H9 (cell line): Measurements from ENCODE around the gene MAML1. TPM values are rescaled to one million over a fixed set of nuclear protein-coding genes. Genes with fewer than 3 reads are reported as not detected.

Experiments used
- DNase-seq: peaks from one replicate; pipeline ENCODE4 v3.0.0-alpha.2; 2017
- H2AFZ ChIP-seq: one replicate; pipeline ENCODE4 v1.6.1; 2013; ENCODE audit warnings: mild to moderate bottlenecking, low read length, control low read depth, moderate library complexity
- H2AK5ac ChIP-seq: 2 replicates; pipeline ENCODE4 v1.6.1; 2013; ENCODE audit warnings: low read length, control low read depth, mixed read lengths; ENCODE audit not compliant: insufficient read length
- H2BK120ac ChIP-seq: one replicate; pipeline ENCODE4 v1.6.1; 2013; ENCODE audit warnings: low read depth, mild to moderate bottlenecking, low read length, control low read depth, inconsistent platforms; ENCODE audit not compliant: poor library complexity, severe bottlenecking
- H2BK12ac ChIP-seq: 2 replicates; pipeline ENCODE4 v1.6.1; 2013; ENCODE audit warnings: low read length, control low read depth, mixed read lengths, low read depth; ENCODE audit not compliant: insufficient read length
- H2BK15ac ChIP-seq: 2 replicates; pipeline ENCODE4 v1.6.1; 2013; ENCODE audit warnings: low read depth, low read length, control low read depth
- H2BK20ac ChIP-seq: one replicate; pipeline ENCODE4 v1.6.1; 2013; ENCODE audit warnings: low read depth, mild to moderate bottlenecking, low read length, control low read depth, inconsistent platforms; ENCODE audit not compliant: poor library complexity, severe bottlenecking
- H2BK5ac ChIP-seq: 2 replicates; pipeline ENCODE4 v1.6.1; 2013; ENCODE audit warnings: low read length, control low read depth, mixed read lengths; ENCODE audit not compliant: insufficient read length
- H3K14ac ChIP-seq: 2 replicates; pipeline ENCODE4 v1.6.1; 2013; ENCODE audit warnings: low read length, control low read depth; ENCODE audit not compliant: insufficient read depth
- H3K18ac ChIP-seq: 2 replicates; pipeline ENCODE4 v1.6.1; 2013; ENCODE audit warnings: low read depth, mild to moderate bottlenecking, mixed read lengths, low read length, control low read depth; ENCODE audit not compliant: insufficient read length
- H3K23ac ChIP-seq: 2 replicates; pipeline ENCODE4 v1.6.1; 2013; ENCODE audit warnings: low read length, control low read depth, mixed read lengths, low read depth; ENCODE audit not compliant: insufficient read length
- H3K23me2 ChIP-seq: 2 replicates; pipeline ENCODE4 v1.6.1; 2013; ENCODE audit warnings: low read depth, mild to moderate bottlenecking, mixed read lengths, low read length, control low read depth; ENCODE audit not compliant: insufficient read length, poor library complexity, severe bottlenecking
- H3K27ac ChIP-seq: 2 replicates; pipeline ENCODE4 v1.5.1; 2013; ENCODE audit warnings: low read length, control low read depth, mixed read lengths, low read depth; ENCODE audit not compliant: insufficient read length
- H3K27me3 ChIP-seq: 2 replicates; pipeline ENCODE4 v1.6.1; 2013; ENCODE audit warnings: low read length, control low read depth, inconsistent platforms; ENCODE audit not compliant: insufficient read depth
- H3K4ac ChIP-seq: 2 replicates; pipeline ENCODE4 v1.6.1; 2013; ENCODE audit warnings: low read depth, mild to moderate bottlenecking, control low read depth, inconsistent platforms, low read length, moderate library complexity
- H3K4me1 ChIP-seq: 2 replicates; pipeline ENCODE4 v1.6.1; 2013; ENCODE audit warnings: low read length, control low read depth, inconsistent platforms; ENCODE audit not compliant: insufficient read depth
- H3K4me2 ChIP-seq: 2 replicates; pipeline ENCODE4 v1.6.1; 2013; ENCODE audit warnings: low read length, control low read depth, mixed read lengths; ENCODE audit not compliant: insufficient read length, insufficient read depth
- H3K56ac ChIP-seq: 2 replicates; pipeline ENCODE4 v1.6.1; 2013; ENCODE audit warnings: low read depth, mild to moderate bottlenecking, mixed read lengths, low read length, control low read depth; ENCODE audit not compliant: insufficient read length
- H3K79me1 ChIP-seq: 2 replicates; pipeline ENCODE4 v1.6.1; 2013; ENCODE audit warnings: low read depth, mild to moderate bottlenecking, moderate library complexity, low read length, control low read depth, inconsistent platforms; ENCODE audit not compliant: insufficient read depth, poor library complexity, severe bottlenecking
- H3K79me2 ChIP-seq: 2 replicates; pipeline ENCODE4 v1.6.1; 2013; ENCODE audit warnings: low read length, control low read depth, inconsistent platforms; ENCODE audit not compliant: insufficient read depth
- H3K9ac ChIP-seq: 2 replicates; pipeline ENCODE4 v1.6.1; 2013; ENCODE audit warnings: low read length, control low read depth, mixed read lengths; ENCODE audit not compliant: insufficient read length; ENCODE audit errors: extremely low read depth
- H3K9me3 ChIP-seq: one replicate; pipeline ENCODE4 v1.6.1; 2013; ENCODE audit warnings: low read depth, low read length, inconsistent platforms; ENCODE audit not compliant: control insufficient read depth
- H3T11ph ChIP-seq: one replicate; pipeline ENCODE4 v1.6.1; 2013; ENCODE audit warnings: mild to moderate bottlenecking, low read length, control low read depth, inconsistent platforms
- H4K20me1 ChIP-seq: one replicate; pipeline ENCODE4 v1.6.1; 2013; ENCODE audit not compliant: control insufficient read depth, insufficient read length, insufficient read depth
- H4K5ac ChIP-seq: 2 replicates; pipeline ENCODE4 v1.6.1; 2013; ENCODE audit warnings: low read depth, mild to moderate bottlenecking, mixed read lengths, low read length, control low read depth; ENCODE audit not compliant: insufficient read length
- H4K8ac ChIP-seq: replicated peaks from 2 replicates; pipeline ENCODE4 v1.6.1; 2013; ENCODE audit warnings: low read length, control low read depth, mixed read lengths, low read depth; ENCODE audit not compliant: insufficient read length
- H4K91ac ChIP-seq: 2 replicates; pipeline ENCODE4 v1.6.1; 2013; ENCODE audit warnings: low read depth, mild to moderate bottlenecking, moderate library complexity, mixed read lengths, low read length, control low read depth; ENCODE audit not compliant: insufficient read length
- H3K27ac Mint-ChIP-seq, 3 experiments: 2 replicates in 2 of 3; 3 replicates in 1 of 3; pipeline ENCODE4 v1.8.0; 2020 to 2021; ENCODE audit warnings: mixed read lengths in 3 of 3, mild to moderate bottlenecking in 1 of 3, moderate library complexity in 1 of 3
- H3K27me3 Mint-ChIP-seq: 2 replicates; pipeline ENCODE4 v1.8.0; 2021; ENCODE audit warnings: low read depth, mild to moderate bottlenecking, moderate library complexity, mixed read lengths
- H3K36me3 Mint-ChIP-seq, 3 experiments: 2 replicates in 2 of 3; 3 replicates in 1 of 3; pipeline ENCODE4 v1.8.0; 2020 to 2021; ENCODE audit warnings: low read depth in 3 of 3, mixed read lengths in 3 of 3; ENCODE audit not compliant: insufficient read depth in 1 of 3
- H3K4me1 Mint-ChIP-seq, 2 experiments: 2 replicates each; pipeline ENCODE4 v1.8.0; 2020; ENCODE audit warnings: mixed read lengths in 2 of 2
- H3K4me3 Mint-ChIP-seq, 2 experiments: 2 replicates in 1 of 2; 3 replicates in 1 of 2; pipeline ENCODE4 v1.8.0; 2020 to 2021; ENCODE audit warnings: mild to moderate bottlenecking in 2 of 2, mixed read lengths in 2 of 2, moderate library complexity in 1 of 2
- H3K9me3 Mint-ChIP-seq, 2 experiments: 2 replicates in 1 of 2; 3 replicates in 1 of 2; pipeline ENCODE4 v1.8.0; 2020; ENCODE audit warnings: mild to moderate bottlenecking in 2 of 2, mixed read lengths in 2 of 2, moderate library complexity in 1 of 2
- WGBS: extraction: QIAGEN DNeasy Blood & Tissue Kit; methylation state at CpG from one replicate; pipeline ENCODE4 v1.1.7; 2013; ENCODE audit warnings: missing lambda C conversion rate, low lambda C conversion rate, mixed read lengths; ENCODE audit not compliant: insufficient read length; ENCODE audit errors: extremely low coverage; 5-methylcytosine and 5-hydroxymethylcytosine counted together
- total RNA-seq: library from RNA; stranded (reverse); gene quantifications from 2 replicates; pipeline ENCODE4 v1.2.1, GENCODE V29; 2021
- TF ChIP-seq, protein P1 (sequence below): fragments of 200-600 bp; sonication (generic); conservative IDR thresholded peaks from 3 replicates; pipeline ENCODE4 v1.8.0; 2021; ENCODE audit warnings: antibody characterized with exemption, mild to moderate bottlenecking

MAML1 gene
- total RNA-seq, 1 experiment from 2014 or later: 50.8 TPM

- no peaks in the 10 kb centered on the region for H3K23me2 ChIP-seq
- no peak overlapping the region for H3K4ac ChIP-seq
- H4K8ac ChIP-seq: no peak overlapping the region
- H3K79me2 ChIP-seq: peaks cover 9% of the 10 kb centered on the region; the same call in 1 of the 2 replicates
- peak overlapping the region; percentile 19 to 87 (median 53); a peak in 5 of 7 replicates for H3K27ac Mint-ChIP-seq
- no peak overlapping the region for H2BK15ac ChIP-seq
- H2BK20ac ChIP-seq: no peak overlapping the region
- no peak overlapping the region for H3K14ac ChIP-seq
- H2AFZ ChIP-seq: no peak overlapping the region
- H3K9ac ChIP-seq: no peak overlapping the region
- H3K36me3 Mint-ChIP-seq: peaks cover 14 to 38% (median 35%) of the 10 kb centered on the region in 3 experiments
- no peak overlapping the region for H3K4me2 ChIP-seq
- H3T11ph ChIP-seq: no peak overlapping the region
- peaks cover 38 to 49% of the 10 kb centered on the region in 2 experiments for H3K4me1 Mint-ChIP-seq
- H2BK12ac ChIP-seq: no peak overlapping the region
- no peaks in the 10 kb centered on the region for H4K20me1 ChIP-seq
- no peak overlapping the region for H2BK120ac ChIP-seq
- no peaks in the 10 kb centered on the region for H3K4me1 ChIP-seq
- H3K79me1 ChIP-seq: peaks cover 11% of the 10 kb centered on the region
- no CpG with 5 or more reads among the region's 10 CpGs for WGBS
- no peak overlapping the region for H3K18ac ChIP-seq
- TF ChIP-seq, protein P1, sequence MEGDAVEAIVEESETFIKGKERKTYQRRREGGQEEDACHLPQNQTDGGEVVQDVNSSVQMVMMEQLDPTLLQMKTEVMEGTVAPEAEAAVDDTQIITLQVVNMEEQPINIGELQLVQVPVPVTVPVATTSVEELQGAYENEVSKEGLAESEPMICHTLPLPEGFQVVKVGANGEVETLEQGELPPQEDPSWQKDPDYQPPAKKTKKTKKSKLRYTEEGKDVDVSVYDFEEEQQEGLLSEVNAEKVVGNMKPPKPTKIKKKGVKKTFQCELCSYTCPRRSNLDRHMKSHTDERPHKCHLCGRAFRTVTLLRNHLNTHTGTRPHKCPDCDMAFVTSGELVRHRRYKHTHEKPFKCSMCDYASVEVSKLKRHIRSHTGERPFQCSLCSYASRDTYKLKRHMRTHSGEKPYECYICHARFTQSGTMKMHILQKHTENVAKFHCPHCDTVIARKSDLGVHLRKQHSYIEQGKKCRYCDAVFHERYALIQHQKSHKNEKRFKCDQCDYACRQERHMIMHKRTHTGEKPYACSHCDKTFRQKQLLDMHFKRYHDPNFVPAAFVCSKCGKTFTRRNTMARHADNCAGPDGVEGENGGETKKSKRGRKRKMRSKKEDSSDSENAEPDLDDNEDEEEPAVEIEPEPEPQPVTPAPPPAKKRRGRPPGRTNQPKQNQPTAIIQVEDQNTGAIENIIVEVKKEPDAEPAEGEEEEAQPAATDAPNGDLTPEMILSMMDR: peak; percentile 90
- no peak overlapping the region for H3K27ac ChIP-seq
- H3K4me3 Mint-ChIP-seq: no peak overlapping the region; a peak in 1 of 5 replicates
- H2AK5ac ChIP-seq: no peak overlapping the region
- no peak overlapping the region for H3K56ac ChIP-seq
- no peak overlapping the region for H3K23ac ChIP-seq
- no peaks in the 10 kb centered on the region for H3K27me3 ChIP-seq
- no peak overlapping the region for H4K91ac ChIP-seq
- H3K27me3 Mint-ChIP-seq: no peaks in the 10 kb centered on the region; the same call in 1 of the 2 replicates
- no peak overlapping the region for H2BK5ac ChIP-seq
- H4K5ac ChIP-seq: no peak overlapping the region
- no peaks in the 10 kb centered on the region for H3K9me3 Mint-ChIP-seq
- no peaks in the 10 kb centered on the region for H3K9me3 ChIP-seq
- DNase-seq: peak; percentile 70
Measured at GRCh38 chr5:179763215-179763945, 30.8 kb downstream of the MAML1 start.
